Glutamatergic neuron (in vitro differentiated cells): ENCODE results near the gene DCLK1. TPM values are rescaled to one million over a fixed set of nuclear protein-coding genes. Genes with fewer than 3 reads are reported as not detected.

Source experiments
- DNase-seq: peaks from one replicate; pipeline ENCODE4 v3.0.0; 2022
- H3K27ac Mint-ChIP-seq: one replicate; pipeline ENCODE4 v1.8.0; 2020; ENCODE audit warnings: mild to moderate bottlenecking, mixed read lengths, inconsistent platforms; ENCODE audit not compliant: unreplicated experiment
- H3K27me3 Mint-ChIP-seq: one replicate; pipeline ENCODE4 v1.8.0; 2020; ENCODE audit warnings: mild to moderate bottlenecking, moderate library complexity, mixed read lengths, inconsistent platforms; ENCODE audit not compliant: unreplicated experiment
- H3K36me3 Mint-ChIP-seq: one replicate; pipeline ENCODE4 v1.8.0; 2020; ENCODE audit warnings: mild to moderate bottlenecking, mixed read lengths, inconsistent platforms; ENCODE audit not compliant: unreplicated experiment
- H3K4me1 Mint-ChIP-seq: one replicate; pipeline ENCODE4 v1.8.0; 2020; ENCODE audit warnings: mild to moderate bottlenecking, low read depth, mixed read lengths, inconsistent platforms; ENCODE audit not compliant: unreplicated experiment
- H3K4me3 Mint-ChIP-seq: one replicate; pipeline ENCODE4 v1.8.0; 2020; ENCODE audit warnings: mild to moderate bottlenecking, mixed read lengths, inconsistent platforms; ENCODE audit not compliant: unreplicated experiment
- H3K9me3 Mint-ChIP-seq: one replicate; pipeline ENCODE4 v1.8.0; 2020; ENCODE audit warnings: mild to moderate bottlenecking, moderate library complexity, mixed read lengths, inconsistent platforms; ENCODE audit not compliant: unreplicated experiment
- CTCF ChIP-seq: fragments of 200-600 bp; sonication (generic); IDR thresholded peaks from one replicate; pipeline ENCODE4 v1.5.0; 2021; ENCODE audit not compliant: partially characterized antibody, unreplicated experiment
- total RNA-seq: library from RNA; stranded (reverse); fragmentation: NEBNext Ultra II Directional; extraction: Animal tissue kit (Norgen Biotek cat#: 25700); gene quantifications from one replicate; pipeline ENCODE4 v1.2.1, GENCODE V29; 2021; ENCODE audit not compliant: unreplicated experiment

DCLK1 gene
- total RNA-seq, 1 donor from 2014 or later: 63.9 TPM

- peaks cover 1% of the 10 kb centered on the region for H3K27me3 Mint-ChIP-seq
- TF ChIP-seq CTCF: no peak
- DNase-seq: no peak
- H3K4me3 Mint-ChIP-seq: no peak overlapping the region
- peak overlapping the region; percentile 43 for H3K27ac Mint-ChIP-seq
- peaks cover 28% of the 10 kb centered on the region for H3K4me1 Mint-ChIP-seq
- H3K36me3 Mint-ChIP-seq: no peaks in the 10 kb centered on the region
- peaks cover 3% of the 10 kb centered on the region for H3K9me3 Mint-ChIP-seq
Observed at GRCh38 chr13:35891507-35892441, 239.4 kb downstream of the DCLK1 start.

GRCh38 chr13:35889560-35889959, 241.6 kb downstream of the DCLK1 start:
- no peak for DNase-seq
- TF ChIP-seq CTCF: no peak
- H3K36me3 Mint-ChIP-seq: no peaks in the 10 kb centered on the region
- H3K27ac Mint-ChIP-seq: no peak overlapping the region
- peaks cover 3% of the 10 kb centered on the region for H3K9me3 Mint-ChIP-seq
- no peak overlapping the region for H3K4me3 Mint-ChIP-seq
- peaks cover 29% of the 10 kb centered on the region for H3K4me1 Mint-ChIP-seq
- peaks cover 1% of the 10 kb centered on the region for H3K27me3 Mint-ChIP-seq

DNA sequence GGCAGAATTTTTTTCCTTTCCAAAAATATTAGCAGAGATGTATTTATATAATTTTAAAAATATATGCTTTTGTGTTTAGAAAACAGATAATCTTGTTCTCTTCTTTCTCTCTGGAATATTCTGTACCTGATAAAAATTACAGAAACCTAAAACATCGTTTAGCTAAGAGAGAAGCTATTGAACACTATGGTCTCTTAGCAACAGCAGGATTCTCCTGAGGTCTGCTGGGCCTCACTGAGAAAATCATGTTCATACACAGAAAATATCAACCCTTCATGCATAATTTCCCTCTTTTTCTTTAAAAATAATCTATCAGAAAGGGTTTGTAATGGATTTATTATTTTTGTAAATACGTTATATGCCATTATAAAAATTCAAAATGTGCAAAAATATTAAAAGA, 242.2 kb downstream of the DCLK1 start:
- no peak for DNase-seq
- peaks cover 29% of the 10 kb centered on the region for H3K4me1 Mint-ChIP-seq
- no peak overlapping the region for H3K27ac Mint-ChIP-seq
- peaks cover 3% of the 10 kb centered on the region for H3K9me3 Mint-ChIP-seq
- no peak overlapping the region for H3K4me3 Mint-ChIP-seq
- H3K36me3 Mint-ChIP-seq: no peaks in the 10 kb centered on the region
- no peak for TF ChIP-seq CTCF
- H3K27me3 Mint-ChIP-seq: peaks cover 1% of the 10 kb centered on the region

GRCh38 chr13:35888457-35888883, 242.7 kb downstream of the DCLK1 start:
- Mint-ChIP-seq H3K27ac (no peak overlapping the region), H3K27me3 (peaks cover 1% of the 10 kb centered on the region), H3K4me1 (peaks cover 29% of the 10 kb centered on the region), H3K36me3 (no peaks in the 10 kb centered on the region), H3K4me3 (no peak overlapping the region), H3K9me3 (peaks cover 3% of the 10 kb centered on the region)
- no peak for DNase-seq
- TF ChIP-seq CTCF: no peak

DNA sequence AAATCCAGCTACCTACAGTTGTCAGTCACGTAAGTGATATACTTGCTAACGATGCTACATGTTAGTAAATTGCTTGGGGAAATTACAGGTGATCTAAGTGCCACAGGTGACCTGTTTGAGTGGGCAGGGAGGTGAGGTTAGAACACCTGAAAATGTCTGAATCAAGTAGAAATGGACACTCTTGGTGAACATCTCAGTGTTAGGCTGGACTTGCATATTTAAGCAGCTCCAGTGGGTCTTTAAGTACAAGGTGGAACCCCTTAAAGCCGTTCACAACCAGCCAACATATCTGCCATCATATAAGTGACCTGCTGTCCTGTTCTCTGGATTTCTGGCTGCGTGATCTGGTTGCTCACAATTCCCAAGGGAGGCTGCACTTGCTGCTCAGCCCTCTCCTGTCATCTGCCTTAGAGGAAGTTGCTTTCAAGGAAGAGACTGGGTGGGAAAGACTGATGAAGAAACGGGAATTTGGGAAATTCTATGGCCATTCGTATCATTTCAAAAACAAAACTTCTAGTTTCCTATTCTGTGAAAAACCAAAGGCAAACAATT, 244.0 kb downstream of the DCLK1 start:
- Mint-ChIP-seq H3K9me3 (peaks cover 3% of the 10 kb centered on the region), H3K27ac (no peak overlapping the region), H3K4me3 (no peak overlapping the region), H3K36me3 (peaks cover 6% of the 10 kb centered on the region), H3K27me3 (peaks cover 4% of the 10 kb centered on the region), H3K4me1 (peaks cover 34% of the 10 kb centered on the region)
- no peak for TF ChIP-seq CTCF
- DNase-seq: peak; percentile 22
